ENCODE data around the gene RPGR.

The RPGR gene

DNA sequence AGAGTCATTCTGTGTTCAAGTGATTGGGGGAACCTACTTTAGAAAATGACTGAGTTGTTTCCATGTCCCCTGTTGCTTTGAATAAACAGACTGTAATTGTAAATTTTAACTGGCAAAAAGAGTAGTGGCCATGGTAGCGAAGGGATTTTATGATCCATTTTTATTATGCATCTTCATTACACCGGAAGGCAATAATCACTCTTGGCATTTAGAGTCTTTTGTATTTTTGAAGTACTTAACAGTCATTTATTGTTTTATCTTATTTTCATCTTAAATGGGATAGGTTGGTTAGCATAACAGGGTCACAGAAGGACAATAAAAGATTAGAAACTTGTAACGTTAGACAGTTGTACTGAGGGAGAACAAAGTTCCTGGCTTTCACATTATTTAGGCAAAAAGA is 14.1 kb upstream of the RPGR start:
- Histone ChIP-seq H3K36me3 (ENCODE audit: insufficient read depth, low read length) (no peaks in the 10 kb centered on the region), H3K27me3 (ENCODE audit: insufficient read depth, low read length, poor library complexity, severe bottlenecking) (no peaks in the 10 kb centered on the region), H3K4me3 (ENCODE audit: low read length, poor library complexity, severe bottlenecking) (peak overlapping the region; percentile 3), H3K79me2 (ENCODE audit: insufficient read depth, low read length) (peaks cover 9% of the 10 kb centered on the region; the same call in 1 of the 2 replicates), H3F3A (ENCODE audit: low read depth) (peaks cover 14% of the 10 kb centered on the region), H3K4me2 (ENCODE audit: low read depth, low read length, poor library complexity, severe bottlenecking) (peak overlapping the region; percentile 57), H3K9me2 (replicated peaks; ENCODE audit: low read depth, low read length) (no peaks in the 10 kb centered on the region), H3K4me1 (ENCODE audit: insufficient read depth, low read length, poor library complexity, severe bottlenecking) (peaks cover 73% of the 10 kb centered on the region), H3K9me3 (ENCODE audit: insufficient read depth, low read depth, low read length) (no peaks in the 10 kb centered on the region), H3K9ac (ENCODE audit: low read depth, low read length, poor library complexity, severe bottlenecking) (peak overlapping the region; percentile 62), H2AFZ (ENCODE audit: low read length) (0 out of 2 replicates have a peak overlapping the region, but pooled peaks have one; percentile 8), H4K20me1 (ENCODE audit: insufficient read depth, low read length, poor library complexity, severe bottlenecking) (no peaks in the 10 kb centered on the region)
- TF ChIP-seq EZH2phosphoT487 (IDR thresholded peaks at IDR 0.05; ENCODE audit: borderline replicate concordance): no peak
- TF ChIP-seq, protein P1, sequence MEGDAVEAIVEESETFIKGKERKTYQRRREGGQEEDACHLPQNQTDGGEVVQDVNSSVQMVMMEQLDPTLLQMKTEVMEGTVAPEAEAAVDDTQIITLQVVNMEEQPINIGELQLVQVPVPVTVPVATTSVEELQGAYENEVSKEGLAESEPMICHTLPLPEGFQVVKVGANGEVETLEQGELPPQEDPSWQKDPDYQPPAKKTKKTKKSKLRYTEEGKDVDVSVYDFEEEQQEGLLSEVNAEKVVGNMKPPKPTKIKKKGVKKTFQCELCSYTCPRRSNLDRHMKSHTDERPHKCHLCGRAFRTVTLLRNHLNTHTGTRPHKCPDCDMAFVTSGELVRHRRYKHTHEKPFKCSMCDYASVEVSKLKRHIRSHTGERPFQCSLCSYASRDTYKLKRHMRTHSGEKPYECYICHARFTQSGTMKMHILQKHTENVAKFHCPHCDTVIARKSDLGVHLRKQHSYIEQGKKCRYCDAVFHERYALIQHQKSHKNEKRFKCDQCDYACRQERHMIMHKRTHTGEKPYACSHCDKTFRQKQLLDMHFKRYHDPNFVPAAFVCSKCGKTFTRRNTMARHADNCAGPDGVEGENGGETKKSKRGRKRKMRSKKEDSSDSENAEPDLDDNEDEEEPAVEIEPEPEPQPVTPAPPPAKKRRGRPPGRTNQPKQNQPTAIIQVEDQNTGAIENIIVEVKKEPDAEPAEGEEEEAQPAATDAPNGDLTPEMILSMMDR (conservative IDR thresholded peaks at IDR 0.05; ENCODE audit: low read length): no peak

DNA sequence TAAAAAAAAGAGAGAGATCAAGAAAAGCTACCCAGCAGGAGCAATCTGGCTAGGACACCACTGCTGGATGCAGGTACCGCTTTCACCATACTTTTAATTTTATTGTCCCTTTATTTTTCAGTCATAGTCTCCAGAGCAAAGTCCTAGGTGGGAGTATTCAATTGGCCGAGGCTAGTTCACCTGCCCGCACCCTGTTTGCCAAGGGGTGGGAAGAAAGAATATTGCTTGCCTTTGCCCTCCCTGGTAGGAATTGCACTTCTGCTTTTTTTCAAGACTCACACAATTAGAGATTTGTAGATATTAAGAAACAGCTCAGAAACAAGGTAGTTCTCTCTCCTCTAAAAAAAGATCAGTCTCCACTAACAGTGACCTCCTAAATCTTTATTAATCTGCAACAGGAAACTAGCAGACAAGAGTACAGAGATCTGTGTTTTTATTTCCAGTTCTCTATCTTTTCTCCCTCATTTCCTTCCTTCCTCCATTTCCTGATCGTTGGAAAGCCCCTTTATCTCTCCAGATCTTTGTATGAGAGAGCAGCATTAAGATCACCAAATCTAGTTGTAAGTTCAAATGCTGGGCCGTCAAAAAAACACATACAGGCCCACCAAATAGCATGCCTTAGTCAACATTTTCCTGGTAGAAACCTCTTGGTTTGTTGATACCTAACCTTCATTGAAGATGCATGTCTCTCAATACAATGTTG is 9.4 kb upstream of the RPGR start:
- TF ChIP-seq, protein P1 (conservative IDR thresholded peaks at IDR 0.05; ENCODE audit: low read length): no peak
- no peak for TF ChIP-seq EZH2phosphoT487 (IDR thresholded peaks at IDR 0.05; ENCODE audit: borderline replicate concordance)
- H3K9ac ChIP-seq (ENCODE audit: low read depth, low read length, poor library complexity, severe bottlenecking): peak overlapping the region; percentile 72
- H3K4me3 ChIP-seq (ENCODE audit: low read length, poor library complexity, severe bottlenecking): peak overlapping the region; percentile 41
- no peaks in the 10 kb centered on the region for H4K20me1 ChIP-seq (ENCODE audit: insufficient read depth, low read length, poor library complexity, severe bottlenecking)
- no peaks in the 10 kb centered on the region for H3K9me3 ChIP-seq (ENCODE audit: insufficient read depth, low read depth, low read length)
- no peaks in the 10 kb centered on the region for H3K36me3 ChIP-seq (ENCODE audit: insufficient read depth, low read length)
- H3K27me3 ChIP-seq (ENCODE audit: insufficient read depth, low read length, poor library complexity, severe bottlenecking): no peaks in the 10 kb centered on the region
- peak overlapping the region; percentile 66 for H3K4me2 ChIP-seq (ENCODE audit: low read depth, low read length, poor library complexity, severe bottlenecking)
- peaks cover 70% of the 10 kb centered on the region for H3K4me1 ChIP-seq (ENCODE audit: insufficient read depth, low read length, poor library complexity, severe bottlenecking)
- H3F3A ChIP-seq (ENCODE audit: low read depth): peaks cover 17% of the 10 kb centered on the region
- H3K9me2 ChIP-seq (replicated peaks; ENCODE audit: low read depth, low read length): no peaks in the 10 kb centered on the region
- H3K79me2 ChIP-seq (ENCODE audit: insufficient read depth, low read length): peaks cover 9% of the 10 kb centered on the region; the same call in 1 of the 2 replicates
- no peak overlapping the region for H2AFZ ChIP-seq (ENCODE audit: low read length)

- peak overlapping the region; percentile 72 for H3K9ac ChIP-seq (ENCODE audit: low read depth, low read length, poor library complexity, severe bottlenecking)
- H3K4me1 ChIP-seq (ENCODE audit: insufficient read depth, low read length, poor library complexity, severe bottlenecking): peaks cover 60% of the 10 kb centered on the region
- no peaks in the 10 kb centered on the region for H3K9me3 ChIP-seq (ENCODE audit: insufficient read depth, low read depth, low read length)
- TF ChIP-seq, protein P1 (conservative IDR thresholded peaks at IDR 0.05; ENCODE audit: low read length): peak; percentile 73
- TF ChIP-seq EZH2phosphoT487 (IDR thresholded peaks at IDR 0.05; ENCODE audit: borderline replicate concordance): no peak
- H2AFZ ChIP-seq (ENCODE audit: low read length): no peak overlapping the region
- H3K27me3 ChIP-seq (ENCODE audit: insufficient read depth, low read length, poor library complexity, severe bottlenecking): no peaks in the 10 kb centered on the region
- peaks cover 9% of the 10 kb centered on the region; the same call in 1 of the 2 replicates for H3K79me2 ChIP-seq (ENCODE audit: insufficient read depth, low read length)
- H4K20me1 ChIP-seq (ENCODE audit: insufficient read depth, low read length, poor library complexity, severe bottlenecking): no peaks in the 10 kb centered on the region
- no peak overlapping the region for H3K4me3 ChIP-seq (ENCODE audit: low read length, poor library complexity, severe bottlenecking)
- H3F3A ChIP-seq (ENCODE audit: low read depth): peaks cover 14% of the 10 kb centered on the region
- H3K9me2 ChIP-seq (replicated peaks; ENCODE audit: low read depth, low read length): no peaks in the 10 kb centered on the region
- peak overlapping the region; percentile 66 for H3K4me2 ChIP-seq (ENCODE audit: low read depth, low read length, poor library complexity, severe bottlenecking)
- H3K36me3 ChIP-seq (ENCODE audit: insufficient read depth, low read length): no peaks in the 10 kb centered on the region
Observed at GRCh38 chrX:38335382-38335781, 8.1 kb upstream of the RPGR start.
